ENCODE results near the gene NTN1. TPM values are rescaled to one million over a fixed set of nuclear protein-coding genes. Genes with fewer than 3 reads are reported as not detected.

NTN1 gene
- total RNA-seq, 1 donor from 2014 or later = 7.8 TPM

GRCh38 chr17:9024497-9024896 lies 3.2 kb downstream of the NTN1 start:
- H3K4me1 ChIP-seq = peaks cover 30% of the 10 kb centered on the region
- no peaks in the 10 kb centered on the region for H3K9me3 ChIP-seq
- DNase-seq (no peak), ATAC-seq (no peak)
- no peak overlapping the region for H3K27ac ChIP-seq
- intact Hi-C loops (cut with DNase I) = no loop called here
- no peak for TF ChIP-seq CTCF (IDR thresholded peaks at IDR 0.05)
- no peaks in the 10 kb centered on the region for H3K36me3 ChIP-seq
- peaks cover 83% of the 10 kb centered on the region for H3K27me3 ChIP-seq (ENCODE audit: low read depth)
- no peak overlapping the region for H3K4me3 ChIP-seq

GRCh38 chr17:9026741-9027140 lies 5.4 kb downstream of the NTN1 start:
- H3K27ac ChIP-seq = no peak overlapping the region

GRCh38 chr17:9028202-9028987 lies 7.1 kb downstream of the NTN1 start:
- H3K27me3 ChIP-seq (ENCODE audit: low read depth) = peaks cover 60% of the 10 kb centered on the region
- no peak overlapping the region for H3K27ac ChIP-seq
- ATAC-seq (no peak), DNase-seq (no peak)
- H3K9me3 ChIP-seq = no peaks in the 10 kb centered on the region
- H3K36me3 ChIP-seq = no peaks in the 10 kb centered on the region
- H3K4me3 ChIP-seq = no peak overlapping the region
- intact Hi-C loops (cut with DNase I) = no loop called here
- no peak for TF ChIP-seq CTCF (IDR thresholded peaks at IDR 0.05)
- peaks cover 3% of the 10 kb centered on the region for H3K4me1 ChIP-seq

More at GRCh38 chr17:9026741-9027140, 5.4 kb downstream of the NTN1 start:
- DNase-seq = no peak
- TF ChIP-seq CTCF (IDR thresholded peaks at IDR 0.05) = no peak
- Histone ChIP-seq H3K36me3 (no peaks in the 10 kb centered on the region), H3K4me3 (no peak overlapping the region), H3K9me3 (no peaks in the 10 kb centered on the region), H3K27me3 (ENCODE audit: low read depth) (peaks cover 76% of the 10 kb centered on the region), H3K4me1 (peaks cover 19% of the 10 kb centered on the region)
- intact Hi-C loops (cut with DNase I) = no loop called here
- no peak for ATAC-seq

- intact Hi-C loops (cut with DNase I) = no loop called here
- ATAC-seq (no peak), DNase-seq (no peak)
- Histone ChIP-seq H3K4me1 (no peaks in the 10 kb centered on the region), H3K36me3 (no peaks in the 10 kb centered on the region), H3K27ac (no peak overlapping the region), H3K27me3 (ENCODE audit: low read depth) (peaks cover 53% of the 10 kb centered on the region), H3K4me3 (no peak overlapping the region), H3K9me3 (no peaks in the 10 kb centered on the region)
- TF ChIP-seq CTCF (IDR thresholded peaks at IDR 0.05) = no peak
These were observed 7.8 kb downstream of the NTN1 start for GRCh38 chr17:9028988-9029570.

GRCh38 chr17:9032151-9032550 lies 10.8 kb downstream of the NTN1 start:
- Histone ChIP-seq H3K27ac (no peak overlapping the region), H3K27me3 (ENCODE audit: low read depth) (peaks cover 26% of the 10 kb centered on the region), H3K4me1 (no peaks in the 10 kb centered on the region), H3K36me3 (no peaks in the 10 kb centered on the region), H3K9me3 (no peaks in the 10 kb centered on the region), H3K4me3 (no peak overlapping the region)
- ATAC-seq (no peak), DNase-seq (no peak)
- intact Hi-C loops (cut with DNase I) = no loop called here
- TF ChIP-seq CTCF (IDR thresholded peaks at IDR 0.05) = no peak

All from lower lobe of right lung (tissue), 2 donors.